ENCODE data around the gene AMBP. TPM values are rescaled to one million over a fixed set of nuclear protein-coding genes. Genes with fewer than 3 reads are reported as not detected.

Gene AMBP
- total RNA-seq, 1 experiment from 2014 or later: not detected

GRCh38 chr9:114075602-114076001, 2.5 kb downstream of the AMBP start:
- Histone ChIP-seq H3K27ac (no peak overlapping the region), H3K36me3 (ENCODE audit: low read depth) (no peaks in the 10 kb centered on the region), H3K27me3 (ENCODE audit: insufficient read depth, low read depth) (peaks cover 26% of the 10 kb centered on the region), H3K9me3 (ENCODE audit: insufficient read depth, low read depth) (no peaks in the 10 kb centered on the region), H3K9me2 (ENCODE audit: insufficient read depth) (no peaks in the 10 kb centered on the region), H3K4me2 (no peak overlapping the region), H2AFZ (no peak overlapping the region), H3K4me1 (replicated peaks; ENCODE audit: insufficient read depth) (no peaks in the 10 kb centered on the region), H3K4me3 (no peak overlapping the region), H4K20me1 (ENCODE audit: insufficient read depth) (no peaks in the 10 kb centered on the region), H3F3A (ENCODE audit: insufficient read depth, low read depth) (no peaks in the 10 kb centered on the region), H3K79me2 (ENCODE audit: low read depth) (no peaks in the 10 kb centered on the region)
- intact Hi-C loops (cut with micrococcal nuclease; ENCODE audit: unreplicated experiment): no loop called here
- ChIA-PET POLR2A (ENCODE audit: unreplicated experiment) (no interaction called here), CTCF (no interaction called here)
- no peak for TF ChIP-seq CTCF (conservative IDR thresholded peaks at IDR 0.05)
- TF ChIP-seq EZH2 (IDR thresholded peaks at IDR 0.05; ENCODE audit: low read depth): no peak
- DNase-seq: no peak
- no TSS peak for BruUV-seq (replicated peaks)

- TF ChIP-seq CTCF (conservative IDR thresholded peaks at IDR 0.05) (no peak), EZH2 (IDR thresholded peaks at IDR 0.05; ENCODE audit: low read depth) (no peak)
- intact Hi-C loops (cut with micrococcal nuclease; ENCODE audit: unreplicated experiment): no loop called here
- BruUV-seq (replicated peaks): no TSS peak
- Histone ChIP-seq H3K9me2 (ENCODE audit: insufficient read depth) (no peaks in the 10 kb centered on the region), H3K9me3 (ENCODE audit: insufficient read depth, low read depth) (no peaks in the 10 kb centered on the region), H3K4me2 (no peak overlapping the region), H3F3A (ENCODE audit: insufficient read depth, low read depth) (no peaks in the 10 kb centered on the region), H3K27ac (no peak overlapping the region), H3K4me1 (replicated peaks; ENCODE audit: insufficient read depth) (no peaks in the 10 kb centered on the region), H3K79me2 (ENCODE audit: low read depth) (no peaks in the 10 kb centered on the region), H4K20me1 (ENCODE audit: insufficient read depth) (no peaks in the 10 kb centered on the region), H2AFZ (no peak overlapping the region), H3K27me3 (ENCODE audit: insufficient read depth, low read depth) (peaks cover 32% of the 10 kb centered on the region), H3K36me3 (ENCODE audit: low read depth) (no peaks in the 10 kb centered on the region), H3K4me3 (no peak overlapping the region)
- DNase-seq: no peak
- CTCF ChIA-PET: interaction anchor here (0.6 kb wide), 1 partner anchor 161 kb away, joined by 3 read pairs; no protein-coding TSS in a partner anchor
- POLR2A ChIA-PET (ENCODE audit: unreplicated experiment): no interaction called here
Observed at GRCh38 chr9:114072184-114073140, 5.6 kb downstream of the AMBP start.

GRCh38 chr9:114071197-114071795, 6.8 kb downstream of the AMBP start:
- intact Hi-C loops (cut with micrococcal nuclease; ENCODE audit: unreplicated experiment): no loop called here
- Histone ChIP-seq H3K27ac (no peak overlapping the region), H3F3A (ENCODE audit: insufficient read depth, low read depth) (no peaks in the 10 kb centered on the region), H3K9me3 (ENCODE audit: insufficient read depth, low read depth) (no peaks in the 10 kb centered on the region), H3K79me2 (ENCODE audit: low read depth) (no peaks in the 10 kb centered on the region), H4K20me1 (ENCODE audit: insufficient read depth) (no peaks in the 10 kb centered on the region), H3K36me3 (ENCODE audit: low read depth) (no peaks in the 10 kb centered on the region), H3K4me1 (replicated peaks; ENCODE audit: insufficient read depth) (no peaks in the 10 kb centered on the region), H2AFZ (no peak overlapping the region), H3K9me2 (ENCODE audit: insufficient read depth) (no peaks in the 10 kb centered on the region), H3K4me3 (no peak overlapping the region), H3K27me3 (ENCODE audit: insufficient read depth, low read depth) (peaks cover 40% of the 10 kb centered on the region), H3K4me2 (no peak overlapping the region)
- BruUV-seq (replicated peaks): no TSS peak
- DNase-seq: no peak
- TF ChIP-seq EZH2 (IDR thresholded peaks at IDR 0.05; ENCODE audit: low read depth) (no peak), CTCF (conservative IDR thresholded peaks at IDR 0.05) (no peak)
- CTCF ChIA-PET: no interaction called here
- POLR2A ChIA-PET (ENCODE audit: unreplicated experiment): no interaction called here

All from PC-9 (cell line).